Measurements from ENCODE around the gene SMAD3.

The SMAD3 gene

GRCh38 chr15:67091980-67092677 lies 26.7 kb downstream of the SMAD3 start:
- Histone ChIP-seq H3K4me1 (ENCODE audit: control insufficient read depth, insufficient read depth, low read length) (peaks cover 66% of the 10 kb centered on the region), H3K4me3 (ENCODE audit: low read depth, low read length) (0 out of 2 replicates have a peak overlapping the region, but pooled peaks have one; percentile 9), H3K9me3 (ENCODE audit: control insufficient read depth, insufficient read depth, low read depth, low read length) (no peaks in the 10 kb centered on the region), H3K27me3 (ENCODE audit: control insufficient read depth, insufficient read depth, low read length) (no peaks in the 10 kb centered on the region), H3K36me3 (ENCODE audit: control insufficient read depth, insufficient read depth, low read length) (0 out of 2 replicates have a peak, but pooled peaks cover 3% of the 10 kb centered on the region), H3K27ac (ENCODE audit: low read depth, low read length) (0 out of 2 replicates have a peak overlapping the region, but pooled peaks have one; percentile 3), H3K9ac (ENCODE audit: low read length) (no peak overlapping the region)

- Histone ChIP-seq H3K4me1 (ENCODE audit: control insufficient read depth, insufficient read depth, low read length) (peaks cover 58% of the 10 kb centered on the region), H3K4me3 (ENCODE audit: low read depth, low read length) (no peak overlapping the region), H3K27ac (ENCODE audit: low read depth, low read length) (no peak overlapping the region), H3K9ac (ENCODE audit: low read length) (no peak overlapping the region), H3K27me3 (ENCODE audit: control insufficient read depth, insufficient read depth, low read length) (no peaks in the 10 kb centered on the region), H3K36me3 (ENCODE audit: control insufficient read depth, insufficient read depth, low read length) (0 out of 2 replicates have a peak, but pooled peaks cover 3% of the 10 kb centered on the region), H3K9me3 (ENCODE audit: control insufficient read depth, insufficient read depth, low read depth, low read length) (no peaks in the 10 kb centered on the region)
Observed at GRCh38 chr15:67092752-67093503, 27.5 kb downstream of the SMAD3 start.

GRCh38 chr15:67093504-67093862 lies 28.1 kb downstream of the SMAD3 start:
- Histone ChIP-seq H3K36me3 (ENCODE audit: control insufficient read depth, insufficient read depth, low read length) (0 out of 2 replicates have a peak, but pooled peaks cover 3% of the 10 kb centered on the region), H3K4me1 (ENCODE audit: control insufficient read depth, insufficient read depth, low read length) (peaks cover 54% of the 10 kb centered on the region), H3K27ac (ENCODE audit: low read depth, low read length) (no peak overlapping the region), H3K27me3 (ENCODE audit: control insufficient read depth, insufficient read depth, low read length) (no peaks in the 10 kb centered on the region), H3K9me3 (ENCODE audit: control insufficient read depth, insufficient read depth, low read depth, low read length) (no peaks in the 10 kb centered on the region), H3K4me3 (ENCODE audit: low read depth, low read length) (no peak overlapping the region), H3K9ac (ENCODE audit: low read length) (no peak overlapping the region)

- Histone ChIP-seq H3K4me1 (ENCODE audit: control insufficient read depth, insufficient read depth, low read length) (peaks cover 58% of the 10 kb centered on the region), H3K27me3 (ENCODE audit: control insufficient read depth, insufficient read depth, low read length) (no peaks in the 10 kb centered on the region), H3K9me3 (ENCODE audit: control insufficient read depth, insufficient read depth, low read depth, low read length) (no peaks in the 10 kb centered on the region), H3K4me3 (ENCODE audit: low read depth, low read length) (no peak overlapping the region), H3K36me3 (ENCODE audit: control insufficient read depth, insufficient read depth, low read length) (0 out of 2 replicates have a peak, but pooled peaks cover 3% of the 10 kb centered on the region), H3K9ac (ENCODE audit: low read length) (no peak overlapping the region), H3K27ac (ENCODE audit: low read depth, low read length) (no peak overlapping the region)
Observed at GRCh38 chr15:67094001-67094826, 28.8 kb downstream of the SMAD3 start.

DNA sequence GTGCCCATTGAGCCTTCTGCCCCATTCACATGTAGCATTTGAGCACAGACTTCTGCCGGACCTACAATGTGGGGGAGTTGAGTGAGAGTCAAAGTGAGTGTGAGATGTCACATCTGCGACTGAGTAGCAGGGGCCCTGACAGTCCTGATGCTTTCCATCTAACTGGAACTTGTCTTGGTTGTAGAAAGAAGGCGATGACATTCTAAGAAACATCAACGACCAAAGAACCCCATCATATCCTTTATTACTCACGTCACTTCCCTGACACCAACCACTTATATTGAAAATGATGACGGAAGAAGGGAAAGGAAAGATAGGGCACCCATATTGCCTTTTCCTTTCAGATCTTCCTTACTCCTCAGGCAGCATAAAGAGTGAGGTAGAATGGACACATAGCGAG lies 30.5 kb downstream of the SMAD3 start:
- H3K27ac ChIP-seq (ENCODE audit: low read depth, low read length) = no peak overlapping the region
- peaks cover 41% of the 10 kb centered on the region for H3K4me1 ChIP-seq (ENCODE audit: control insufficient read depth, insufficient read depth, low read length)
- H3K27me3 ChIP-seq (ENCODE audit: control insufficient read depth, insufficient read depth, low read length) = no peaks in the 10 kb centered on the region
- H3K9ac ChIP-seq (ENCODE audit: low read length) = no peak overlapping the region
- no peaks in the 10 kb centered on the region for H3K9me3 ChIP-seq (ENCODE audit: control insufficient read depth, insufficient read depth, low read depth, low read length)
- 0 out of 2 replicates have a peak, but pooled peaks cover 3% of the 10 kb centered on the region for H3K36me3 ChIP-seq (ENCODE audit: control insufficient read depth, insufficient read depth, low read length)
- H3K4me3 ChIP-seq (ENCODE audit: low read depth, low read length) = no peak overlapping the region

DNA sequence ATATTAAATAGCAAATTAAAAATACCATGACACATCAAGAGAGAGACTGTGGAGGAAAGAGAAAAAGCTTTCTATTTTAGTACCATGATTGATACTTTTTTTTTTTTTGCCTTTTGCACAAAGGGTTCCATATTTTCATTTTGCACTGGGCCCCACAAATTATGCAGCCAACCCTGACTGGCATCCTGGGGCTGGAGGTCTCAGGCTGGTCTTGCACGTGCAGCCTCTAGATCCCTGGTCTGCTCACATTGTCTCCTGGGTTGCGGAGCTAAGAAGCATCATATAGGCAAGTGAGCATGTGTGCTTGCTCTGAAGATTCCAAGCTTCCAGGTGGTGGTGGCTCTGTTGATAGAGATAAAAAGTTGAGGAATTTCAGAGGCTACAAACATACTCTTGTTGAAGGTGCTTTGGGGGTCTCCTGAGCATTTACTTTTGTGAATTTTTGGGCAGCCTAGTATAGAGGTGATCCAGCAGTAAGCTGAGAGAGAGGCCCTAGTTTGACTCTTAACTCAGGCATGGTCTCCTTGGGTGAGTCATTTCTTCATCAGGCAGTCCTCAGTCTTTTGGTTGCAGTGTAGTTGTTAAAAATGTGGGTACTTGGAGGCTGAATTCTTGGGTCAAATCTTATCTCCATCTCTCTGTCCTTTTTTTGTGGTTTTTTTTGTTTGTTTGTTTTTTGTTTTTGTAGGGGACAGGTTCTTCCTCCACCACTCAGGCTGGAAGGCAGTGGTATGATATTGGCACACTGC lies 31.3 kb downstream of the SMAD3 start:
- H3K9ac ChIP-seq (ENCODE audit: low read length) = no peak overlapping the region
- H3K9me3 ChIP-seq (ENCODE audit: control insufficient read depth, insufficient read depth, low read depth, low read length) = no peaks in the 10 kb centered on the region
- 0 out of 2 replicates have a peak, but pooled peaks cover 3% of the 10 kb centered on the region for H3K36me3 ChIP-seq (ENCODE audit: control insufficient read depth, insufficient read depth, low read length)
- H3K27me3 ChIP-seq (ENCODE audit: control insufficient read depth, insufficient read depth, low read length) = no peaks in the 10 kb centered on the region
- H3K4me3 ChIP-seq (ENCODE audit: low read depth, low read length) = no peak overlapping the region
- peaks cover 33% of the 10 kb centered on the region for H3K4me1 ChIP-seq (ENCODE audit: control insufficient read depth, insufficient read depth, low read length)
- H3K27ac ChIP-seq (ENCODE audit: low read depth, low read length) = no peak overlapping the region

GRCh38 chr15:67097424-67097823 lies 32.0 kb downstream of the SMAD3 start:
- Histone ChIP-seq H3K36me3 (ENCODE audit: control insufficient read depth, insufficient read depth, low read length) (0 out of 2 replicates have a peak, but pooled peaks cover 3% of the 10 kb centered on the region), H3K4me1 (ENCODE audit: control insufficient read depth, insufficient read depth, low read length) (peaks cover 26% of the 10 kb centered on the region), H3K9me3 (ENCODE audit: control insufficient read depth, insufficient read depth, low read depth, low read length) (no peaks in the 10 kb centered on the region), H3K27ac (ENCODE audit: low read depth, low read length) (no peak overlapping the region), H3K9ac (ENCODE audit: low read length) (no peak overlapping the region), H3K4me3 (ENCODE audit: low read depth, low read length) (no peak overlapping the region), H3K27me3 (ENCODE audit: control insufficient read depth, insufficient read depth, low read length) (no peaks in the 10 kb centered on the region)

DNA sequence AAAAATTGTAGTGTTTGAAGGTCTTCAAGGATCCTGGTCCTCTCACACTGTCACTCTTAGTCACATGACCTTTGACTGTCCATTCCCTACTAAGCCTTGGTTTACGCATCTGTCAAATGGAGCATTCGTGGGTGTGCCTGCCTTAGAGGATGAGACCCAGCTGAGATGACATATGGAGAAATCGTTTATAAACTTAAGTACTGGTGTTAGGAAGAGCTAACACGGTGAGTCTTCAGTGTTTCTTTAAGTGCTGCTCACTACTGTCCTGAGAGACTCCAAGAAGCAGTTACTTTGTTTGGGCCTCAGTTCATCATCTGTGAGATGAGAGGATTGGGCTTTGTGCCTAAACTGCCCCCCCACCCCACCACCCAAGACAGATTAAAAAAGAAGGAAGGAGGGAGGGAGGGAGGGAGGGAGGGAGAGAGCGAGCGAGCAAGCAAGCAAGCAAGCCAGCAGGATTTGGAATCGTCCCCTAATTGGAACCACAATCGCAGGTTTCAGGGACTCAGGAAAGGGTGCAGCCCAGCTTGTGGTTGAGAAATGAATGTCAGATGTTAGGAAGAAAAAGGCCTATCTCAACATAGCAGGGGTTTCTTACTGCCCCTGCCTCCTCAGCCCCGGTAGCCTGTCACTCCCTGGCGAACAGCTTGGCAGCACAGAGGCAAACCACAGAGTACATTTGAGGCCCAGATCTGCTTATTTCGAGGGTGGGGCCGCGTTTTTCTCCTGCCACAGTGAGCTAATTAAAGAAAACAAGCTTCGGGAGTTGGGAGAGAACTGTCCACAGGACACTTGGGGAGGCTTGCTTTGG lies 32.7 kb downstream of the SMAD3 start:
- Histone ChIP-seq H3K4me3 (ENCODE audit: low read depth, low read length) (no peak overlapping the region), H3K4me1 (ENCODE audit: control insufficient read depth, insufficient read depth, low read length) (peaks cover 24% of the 10 kb centered on the region; the same call in 1 of the 2 replicates)

GRCh38 chr15:67098768-67099282 lies 33.4 kb downstream of the SMAD3 start:
- no peak overlapping the region for H3K4me3 ChIP-seq (ENCODE audit: low read depth, low read length)
- no peaks in the 10 kb centered on the region for H3K27me3 ChIP-seq (ENCODE audit: control insufficient read depth, insufficient read depth, low read length)
- H3K9ac ChIP-seq (ENCODE audit: low read length) = no peak overlapping the region
- H3K27ac ChIP-seq (ENCODE audit: low read depth, low read length) = no peak overlapping the region
- peaks cover 24% of the 10 kb centered on the region; the same call in 1 of the 2 replicates for H3K4me1 ChIP-seq (ENCODE audit: control insufficient read depth, insufficient read depth, low read length)
- H3K36me3 ChIP-seq (ENCODE audit: control insufficient read depth, insufficient read depth, low read length) = no peaks in the 10 kb centered on the region
- no peaks in the 10 kb centered on the region for H3K9me3 ChIP-seq (ENCODE audit: control insufficient read depth, insufficient read depth, low read depth, low read length)

More for the DNA sequence above, 32.7 kb downstream of the SMAD3 start:
- H3K9ac ChIP-seq (ENCODE audit: low read length) = no peak overlapping the region
- H3K36me3 ChIP-seq (ENCODE audit: control insufficient read depth, insufficient read depth, low read length) = 0 out of 2 replicates have a peak, but pooled peaks cover 3% of the 10 kb centered on the region
- H3K27me3 ChIP-seq (ENCODE audit: control insufficient read depth, insufficient read depth, low read length) = no peaks in the 10 kb centered on the region
- H3K9me3 ChIP-seq (ENCODE audit: control insufficient read depth, insufficient read depth, low read depth, low read length) = no peaks in the 10 kb centered on the region
- no peak overlapping the region for H3K27ac ChIP-seq (ENCODE audit: low read depth, low read length)

All from HUES6 (cell line).